Measurements from ENCODE around the gene TMBIM6. TPM values are rescaled to one million over a fixed set of nuclear protein-coding genes. Genes with fewer than 3 reads are reported as not detected.
A peak's percentile ranks its signal among the peaks of the same experiment; 100 is the strongest.
"Not testable (repeated sequence)": the region's sequence is repeated elsewhere in the genome, so short reads cannot be mapped to it uniquely, and the experiment has no call there.

The TMBIM6 gene
- 642 and 659 TPM in 2 replicates for total RNA-seq (2014; rRNA removed; shearing (Covaris generic))
- polyA plus RNA-seq (2014; cell fraction: nucleus; rRNA removed): 304 and 324 TPM in 2 replicates

- peak; percentile 100 for DNase-seq (ENCODE audit: extremely low read depth, low read depth)
Measured at GRCh38 chr12:49740930-49741881, at the start of gene TMBIM6. Gene TMBIM6 (plus strand): TSS chr12:49741557. CDS start chr12:49752494, 10,937 bp downstream.

- no peak for DNase-seq (ENCODE audit: extremely low read depth, low read depth)
Measured at GRCh38 chr12:49692851-49693250, 48.5 kb upstream of the TMBIM6 start.

GRCh38 chr12:49693931-49694444 lies 47.4 kb upstream of the TMBIM6 start:
- DNase-seq (ENCODE audit: extremely low read depth, low read depth): no peak

- DNase-seq (ENCODE audit: extremely low read depth, low read depth): no peak
Measured at GRCh38 chr12:49696723-49697122, 44.6 kb upstream of the TMBIM6 start.

- no peak for DNase-seq (ENCODE audit: extremely low read depth, low read depth)
Measured at GRCh38 chr12:49697808-49698207, 43.5 kb upstream of the TMBIM6 start.

- no peak for DNase-seq (ENCODE audit: extremely low read depth, low read depth)
Measured at GRCh38 chr12:49698619-49699545, 42.5 kb upstream of the TMBIM6 start.

GRCh38 chr12:49702009-49702408 lies 39.3 kb upstream of the TMBIM6 start:
- no peak for DNase-seq (ENCODE audit: extremely low read depth, low read depth)

- DNase-seq (ENCODE audit: extremely low read depth, low read depth): no peak
Measured at GRCh38 chr12:49702676-49703215, 38.6 kb upstream of the TMBIM6 start.

- no peak for DNase-seq (ENCODE audit: extremely low read depth, low read depth)
Measured at GRCh38 chr12:49703647-49704137, 37.7 kb upstream of the TMBIM6 start.

- DNase-seq (ENCODE audit: extremely low read depth, low read depth): no peak
Measured at GRCh38 chr12:49705479-49706134, 35.8 kb upstream of the TMBIM6 start.

GRCh38 chr12:49706351-49707127 lies 34.8 kb upstream of the TMBIM6 start:
- DNase-seq (ENCODE audit: extremely low read depth, low read depth): no peak

- peak; percentile 92 for DNase-seq (ENCODE audit: extremely low read depth, low read depth)
Measured at GRCh38 chr12:49707128-49707811, 34.1 kb upstream of the TMBIM6 start, which contains the start of gene FMNL3. Gene FMNL3 (minus strand): TSS chr12:49707405. CDS start chr12:49707180, 225 bp downstream.

GRCh38 chr12:49707812-49708147 lies 33.6 kb upstream of the TMBIM6 start:
- no peak for DNase-seq (ENCODE audit: extremely low read depth, low read depth)

- no peak for DNase-seq (ENCODE audit: extremely low read depth, low read depth)
Measured at GRCh38 chr12:49708851-49709250, 32.5 kb upstream of the TMBIM6 start.

GRCh38 chr12:49713952-49714351 lies 27.4 kb upstream of the TMBIM6 start:
- not testable (repeated sequence) for DNase-seq (ENCODE audit: extremely low read depth, low read depth)

- DNase-seq (ENCODE audit: extremely low read depth, low read depth): no peak
Measured at GRCh38 chr12:49716553-49716952, 24.8 kb upstream of the TMBIM6 start.

GRCh38 chr12:49717800-49718199 lies 23.6 kb upstream of the TMBIM6 start:
- not testable (repeated sequence) for DNase-seq (ENCODE audit: extremely low read depth, low read depth)

- no peak for DNase-seq (ENCODE audit: extremely low read depth, low read depth)
Measured at GRCh38 chr12:49720214-49720613, 21.1 kb upstream of the TMBIM6 start.
